ENCODE measurements around the gene PLXNA1. TPM values are rescaled to one million over a fixed set of nuclear protein-coding genes. Genes with fewer than 3 reads are reported as not detected.

Gene PLXNA1
- polyA plus RNA-seq, 1 experiment: 57.2 TPM

GRCh38 chr3:126990024-126990700, 7.2 kb downstream of the PLXNA1 start:
- POLR2A ChIA-PET: no interaction called here
- TF ChIP-seq CTCF (IDR thresholded peaks at IDR 0.05; ENCODE audit: insufficient read depth, low read depth, low read length): no peak
- no peak overlapping the region for H3K4me3 ChIP-seq (ENCODE audit: low read depth, low read length)
- DNase-seq (ENCODE audit: low read depth): no peak
- peaks cover 35% of the 10 kb centered on the region for H3K36me3 ChIP-seq (ENCODE audit: control insufficient read depth, insufficient read depth, low read length)
- no peaks in the 10 kb centered on the region for H3K27me3 ChIP-seq (ENCODE audit: control insufficient read depth, insufficient read depth, low read length)
- CTCF ChIA-PET: no interaction called here

- no peak for TF ChIP-seq CTCF (IDR thresholded peaks at IDR 0.05; ENCODE audit: insufficient read depth, low read depth, low read length)
- Histone ChIP-seq H3K27me3 (ENCODE audit: control insufficient read depth, insufficient read depth, low read length) (no peaks in the 10 kb centered on the region), H3K36me3 (ENCODE audit: control insufficient read depth, insufficient read depth, low read length) (peaks cover 35% of the 10 kb centered on the region), H3K4me3 (ENCODE audit: low read depth, low read length) (no peak overlapping the region)
- POLR2A ChIA-PET: no interaction called here
- no peak for DNase-seq (ENCODE audit: low read depth)
- CTCF ChIA-PET: interaction anchor here (2.0 kb wide), 1 partner anchor 12 kb away, joined by 11 read pairs; no protein-coding TSS in a partner anchor
Observed at GRCh38 chr3:126990890-126991289, 8.0 kb downstream of the PLXNA1 start.

GRCh38 chr3:126991366-126992200, 8.7 kb downstream of the PLXNA1 start:
- H3K4me3 ChIP-seq (ENCODE audit: low read depth, low read length): no peak overlapping the region
- DNase-seq (ENCODE audit: low read depth): no peak
- H3K27me3 ChIP-seq (ENCODE audit: control insufficient read depth, insufficient read depth, low read length): no peaks in the 10 kb centered on the region
- TF ChIP-seq CTCF (IDR thresholded peaks at IDR 0.05; ENCODE audit: insufficient read depth, low read depth, low read length): no peak
- ChIA-PET CTCF (interaction anchor here (0.7 to 2.0 kb wide), 2 partner anchors 9 to 11 kb away, joined by 3 to 11 read pairs; partner anchors contain the start of gene PLXNA1), POLR2A (no interaction called here)
- peaks cover 33% of the 10 kb centered on the region for H3K36me3 ChIP-seq (ENCODE audit: control insufficient read depth, insufficient read depth, low read length)

GRCh38 chr3:126992216-126992615, 9.3 kb downstream of the PLXNA1 start:
- DNase-seq (ENCODE audit: low read depth): no peak
- no peak for TF ChIP-seq CTCF (IDR thresholded peaks at IDR 0.05; ENCODE audit: insufficient read depth, low read depth, low read length)
- CTCF ChIA-PET: interaction anchor here (0.7 to 2.0 kb wide), 3 partner anchors 10 to 463 kb away, joined by 3 to 11 read pairs (median 4); partner anchors contain the start of gene PLXNA1
- no peaks in the 10 kb centered on the region for H3K27me3 ChIP-seq (ENCODE audit: control insufficient read depth, insufficient read depth, low read length)
- POLR2A ChIA-PET: no interaction called here
- no peak overlapping the region for H3K4me3 ChIP-seq (ENCODE audit: low read depth, low read length)
- H3K36me3 ChIP-seq (ENCODE audit: control insufficient read depth, insufficient read depth, low read length): peaks cover 33% of the 10 kb centered on the region

GRCh38 chr3:126992776-126993175, 9.9 kb downstream of the PLXNA1 start:
- H3K4me3 ChIP-seq (ENCODE audit: low read depth, low read length): no peak overlapping the region
- H3K27me3 ChIP-seq (ENCODE audit: control insufficient read depth, insufficient read depth, low read length): no peaks in the 10 kb centered on the region
- H3K36me3 ChIP-seq (ENCODE audit: control insufficient read depth, insufficient read depth, low read length): peaks cover 35% of the 10 kb centered on the region
- no peak for TF ChIP-seq CTCF (IDR thresholded peaks at IDR 0.05; ENCODE audit: insufficient read depth, low read depth, low read length)
- ChIA-PET CTCF (interaction anchor here (1.6 to 2.0 kb wide), 3 partner anchors 9 to 463 kb away, joined by 4 to 11 read pairs (median 4); no protein-coding TSS in a partner anchor), POLR2A (no interaction called here)
- no peak for DNase-seq (ENCODE audit: low read depth)
